ENCODE results near the gene NLGN2. TPM values are rescaled to one million over a fixed set of nuclear protein-coding genes. Genes with fewer than 3 reads are reported as not detected.

NLGN2 gene
- total RNA-seq, 1 experiment from 2014 or later = 36.9 TPM

DNA sequence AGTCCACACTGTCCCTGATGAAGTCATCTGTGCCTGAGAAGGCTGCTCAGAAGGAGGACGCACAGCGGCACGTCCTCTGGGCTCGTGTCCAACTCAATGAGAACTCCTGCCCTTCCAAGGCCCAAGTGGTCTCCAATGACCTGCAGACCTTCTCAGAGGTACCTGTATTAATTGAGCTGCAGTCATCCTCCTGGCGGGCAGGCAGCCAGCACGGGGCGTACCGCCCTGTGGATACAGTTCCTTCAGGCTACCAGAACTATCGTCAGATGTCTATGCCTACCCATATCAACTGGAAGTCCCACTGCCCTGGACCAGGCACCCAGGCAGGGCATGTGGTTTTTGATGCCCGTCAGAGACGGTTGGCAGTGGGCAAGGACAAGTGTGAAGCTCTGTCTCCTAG is 24.7 kb downstream of the NLGN2 start:
- intact Hi-C loops (cut with micrococcal nuclease; ENCODE audit: unreplicated experiment) = no loop called here
- H3K27me3 ChIP-seq (replicated peaks; ENCODE audit: insufficient read depth, low read depth, low read length, poor library complexity) = no peaks in the 10 kb centered on the region
- H3K4me3 ChIP-seq (ENCODE audit: low read depth, low read length, poor library complexity, severe bottlenecking) = no peak overlapping the region
- TF ChIP-seq EZH2 (IDR thresholded peaks at IDR 0.05; ENCODE audit: borderline replicate concordance, low read depth, low read length, poor library complexity, severe bottlenecking) = no peak
- TF ChIP-seq, protein P1, sequence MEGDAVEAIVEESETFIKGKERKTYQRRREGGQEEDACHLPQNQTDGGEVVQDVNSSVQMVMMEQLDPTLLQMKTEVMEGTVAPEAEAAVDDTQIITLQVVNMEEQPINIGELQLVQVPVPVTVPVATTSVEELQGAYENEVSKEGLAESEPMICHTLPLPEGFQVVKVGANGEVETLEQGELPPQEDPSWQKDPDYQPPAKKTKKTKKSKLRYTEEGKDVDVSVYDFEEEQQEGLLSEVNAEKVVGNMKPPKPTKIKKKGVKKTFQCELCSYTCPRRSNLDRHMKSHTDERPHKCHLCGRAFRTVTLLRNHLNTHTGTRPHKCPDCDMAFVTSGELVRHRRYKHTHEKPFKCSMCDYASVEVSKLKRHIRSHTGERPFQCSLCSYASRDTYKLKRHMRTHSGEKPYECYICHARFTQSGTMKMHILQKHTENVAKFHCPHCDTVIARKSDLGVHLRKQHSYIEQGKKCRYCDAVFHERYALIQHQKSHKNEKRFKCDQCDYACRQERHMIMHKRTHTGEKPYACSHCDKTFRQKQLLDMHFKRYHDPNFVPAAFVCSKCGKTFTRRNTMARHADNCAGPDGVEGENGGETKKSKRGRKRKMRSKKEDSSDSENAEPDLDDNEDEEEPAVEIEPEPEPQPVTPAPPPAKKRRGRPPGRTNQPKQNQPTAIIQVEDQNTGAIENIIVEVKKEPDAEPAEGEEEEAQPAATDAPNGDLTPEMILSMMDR (conservative IDR thresholded peaks at IDR 0.05; ENCODE audit: low read depth, low read length) = no peak
- CTCF ChIA-PET = no interaction called here
- DNase-seq (ENCODE audit: low spot score) = no peak
- POLR2A ChIA-PET (ENCODE audit: low non-redundant PET) = no interaction called here
- H3K27ac ChIP-seq (ENCODE audit: low read depth, low read length, poor library complexity, severe bottlenecking) = no peak overlapping the region
- H3K36me3 ChIP-seq (ENCODE audit: insufficient read depth, low read length, poor library complexity, severe bottlenecking) = no peaks in the 10 kb centered on the region
- BruUV-seq (replicated peaks) = no TSS peak
- no peaks in the 10 kb centered on the region for H3K9me3 ChIP-seq (ENCODE audit: low read depth, low read length, poor library complexity, severe bottlenecking)
- H3K4me1 ChIP-seq (ENCODE audit: insufficient read depth, low read length, poor library complexity, severe bottlenecking) = peaks cover 14% of the 10 kb centered on the region

DNA sequence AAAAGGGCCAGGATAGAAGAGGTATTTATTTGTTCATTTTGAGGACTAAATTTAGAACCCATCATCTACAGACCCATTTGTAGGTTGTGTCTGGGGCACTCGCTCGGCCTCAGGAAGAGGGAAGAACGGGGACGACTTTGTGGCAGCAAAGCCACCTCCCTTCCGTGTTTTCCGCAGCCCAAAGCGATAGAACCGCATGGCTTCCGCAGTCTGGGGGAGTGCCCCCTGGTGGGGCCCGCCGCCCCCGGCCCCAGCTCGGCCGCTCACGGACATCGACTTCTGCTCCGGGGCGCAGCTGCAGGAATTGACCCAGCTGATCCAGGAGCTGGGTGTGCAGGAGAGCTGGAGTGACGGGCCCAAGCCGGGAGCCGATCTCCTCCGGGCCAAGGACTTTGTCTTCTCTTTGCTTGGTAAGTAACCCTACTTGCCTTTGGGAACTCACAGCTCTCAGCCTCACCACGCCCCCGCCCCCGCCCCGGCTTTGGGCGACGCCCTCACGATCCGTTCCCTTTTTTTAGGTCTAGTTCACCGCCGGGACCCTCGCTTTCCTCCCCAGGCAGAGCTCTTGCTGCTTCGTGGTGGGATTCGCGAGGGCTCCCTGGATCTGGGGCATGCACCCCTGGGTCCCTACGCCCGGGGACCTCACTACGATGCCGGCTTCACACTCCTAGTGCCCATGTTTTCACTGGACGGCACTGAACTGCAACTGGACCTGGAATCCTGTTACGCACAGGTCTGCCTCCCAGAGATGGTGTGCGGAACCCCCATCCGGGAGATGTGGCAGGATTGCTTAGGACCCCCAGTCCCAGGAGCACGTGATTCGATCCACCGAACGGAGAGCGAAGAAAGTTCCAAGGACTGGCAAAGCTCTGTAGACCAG is 28.3 kb downstream of the NLGN2 start:
- Histone ChIP-seq H3K9me3 (ENCODE audit: low read depth, low read length, poor library complexity, severe bottlenecking) (no peaks in the 10 kb centered on the region), H3K27ac (ENCODE audit: low read depth, low read length, poor library complexity, severe bottlenecking) (peak overlapping the region; percentile 41), H3K4me3 (ENCODE audit: low read depth, low read length, poor library complexity, severe bottlenecking) (peak overlapping the region; percentile 90), H3K27me3 (replicated peaks; ENCODE audit: insufficient read depth, low read depth, low read length, poor library complexity) (no peaks in the 10 kb centered on the region), H3K4me1 (ENCODE audit: insufficient read depth, low read length, poor library complexity, severe bottlenecking) (peaks cover 34% of the 10 kb centered on the region), H3K36me3 (ENCODE audit: insufficient read depth, low read length, poor library complexity, severe bottlenecking) (no peaks in the 10 kb centered on the region)
- intact Hi-C loops (cut with micrococcal nuclease; ENCODE audit: unreplicated experiment) = loop anchor here (1.0 to 5.0 kb wide), 5 partner anchors 32 to 251 kb away; partner anchors contain the start of genes SENP3, TMEM256, TMEM95 and TP53
- ChIA-PET CTCF (interaction anchor here (1.1 to 1.7 kb wide), 3 partner anchors 67 to 125 kb away, joined by 4 to 6 read pairs (median 5); no protein-coding TSS in a partner anchor), POLR2A (ENCODE audit: low non-redundant PET) (interaction anchor here (1.1 to 1.2 kb wide), 2 partner anchors 10 to 32 kb away, joined by 5 read pairs; partner anchors contain the start of gene TMEM256)
- no TSS peak for BruUV-seq (replicated peaks)
- TF ChIP-seq, protein P1 (conservative IDR thresholded peaks at IDR 0.05; ENCODE audit: low read depth, low read length) = 0 out of 2 replicates have a peak, but pooled peaks have one; percentile 35
- TF ChIP-seq EZH2 (IDR thresholded peaks at IDR 0.05; ENCODE audit: borderline replicate concordance, low read depth, low read length, poor library complexity, severe bottlenecking) = no peak
- DNase-seq (ENCODE audit: low spot score) = peak; percentile 78

DNA sequence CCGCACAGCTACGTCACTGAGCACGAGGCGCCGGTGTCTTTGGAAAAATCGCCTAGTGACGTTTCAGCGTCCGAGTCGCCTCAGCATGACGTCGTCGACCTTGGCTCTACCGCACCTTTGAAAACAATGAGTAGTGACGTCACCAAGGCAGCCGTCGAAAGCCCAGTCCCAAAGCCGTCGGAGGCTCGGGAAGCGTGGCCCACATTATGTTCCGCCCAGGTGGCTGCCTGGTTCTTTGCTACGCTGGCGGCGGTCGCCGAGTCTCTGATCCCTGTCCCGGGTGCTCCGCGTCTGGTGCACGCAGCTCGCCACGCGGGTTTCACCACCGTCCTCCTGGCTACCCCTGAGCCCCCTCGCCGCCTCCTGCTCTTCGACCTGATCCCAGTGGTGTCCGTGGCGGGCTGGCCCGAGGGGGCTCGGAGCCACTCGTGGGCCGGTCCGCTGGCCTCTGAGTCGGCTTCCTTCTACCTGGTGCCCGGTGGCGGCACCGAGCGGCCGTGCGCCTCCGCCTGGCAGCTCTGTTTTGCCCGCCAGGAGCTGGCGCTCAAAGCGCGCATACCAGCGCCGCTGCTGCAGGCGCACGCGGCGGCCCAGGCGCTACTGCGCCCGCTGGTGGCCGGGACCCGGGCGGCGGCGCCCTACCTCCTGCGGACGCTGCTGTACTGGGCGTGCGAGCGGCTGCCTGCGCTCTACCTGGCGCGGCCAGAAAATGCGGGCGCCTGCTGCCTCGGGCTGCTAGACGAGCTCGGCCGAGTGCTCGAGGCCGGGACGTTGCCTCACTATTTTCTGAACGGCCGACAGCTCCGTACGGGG is 29.1 kb downstream of the NLGN2 start:
- H3K36me3 ChIP-seq (ENCODE audit: insufficient read depth, low read length, poor library complexity, severe bottlenecking) = no peaks in the 10 kb centered on the region
- ChIA-PET POLR2A (ENCODE audit: low non-redundant PET) (interaction anchor here (0.6 kb wide), 1 partner anchor 48 kb away, joined by 3 read pairs; no protein-coding TSS in a partner anchor), CTCF (interaction anchor here (0.9 to 1.7 kb wide), 5 partner anchors 33 to 124 kb away, joined by 4 to 7 read pairs (median 6); partner anchors contain the start of gene TMEM256)
- peak; percentile 92 for DNase-seq (ENCODE audit: low spot score)
- BruUV-seq (replicated peaks) = no TSS peak
- H3K27me3 ChIP-seq (replicated peaks; ENCODE audit: insufficient read depth, low read depth, low read length, poor library complexity) = no peaks in the 10 kb centered on the region
- peak overlapping the region; percentile 90 for H3K4me3 ChIP-seq (ENCODE audit: low read depth, low read length, poor library complexity, severe bottlenecking)
- TF ChIP-seq, protein P1 (conservative IDR thresholded peaks at IDR 0.05; ENCODE audit: low read depth, low read length) = peak; percentile 70
- no peak for TF ChIP-seq EZH2 (IDR thresholded peaks at IDR 0.05; ENCODE audit: borderline replicate concordance, low read depth, low read length, poor library complexity, severe bottlenecking)
- peaks cover 42% of the 10 kb centered on the region for H3K4me1 ChIP-seq (ENCODE audit: insufficient read depth, low read length, poor library complexity, severe bottlenecking)
- intact Hi-C loops (cut with micrococcal nuclease; ENCODE audit: unreplicated experiment) = loop anchor here (2.0 to 5.0 kb wide), 3 partner anchors 79 to 251 kb away; partner anchors contain the start of genes SENP3, TMEM95, TP53 and WRAP53
- H3K9me3 ChIP-seq (ENCODE audit: low read depth, low read length, poor library complexity, severe bottlenecking) = no peaks in the 10 kb centered on the region
- peak overlapping the region; percentile 41 for H3K27ac ChIP-seq (ENCODE audit: low read depth, low read length, poor library complexity, severe bottlenecking)
